ENCODE data around the gene ECEL1.

Gene ECEL1

DNA sequence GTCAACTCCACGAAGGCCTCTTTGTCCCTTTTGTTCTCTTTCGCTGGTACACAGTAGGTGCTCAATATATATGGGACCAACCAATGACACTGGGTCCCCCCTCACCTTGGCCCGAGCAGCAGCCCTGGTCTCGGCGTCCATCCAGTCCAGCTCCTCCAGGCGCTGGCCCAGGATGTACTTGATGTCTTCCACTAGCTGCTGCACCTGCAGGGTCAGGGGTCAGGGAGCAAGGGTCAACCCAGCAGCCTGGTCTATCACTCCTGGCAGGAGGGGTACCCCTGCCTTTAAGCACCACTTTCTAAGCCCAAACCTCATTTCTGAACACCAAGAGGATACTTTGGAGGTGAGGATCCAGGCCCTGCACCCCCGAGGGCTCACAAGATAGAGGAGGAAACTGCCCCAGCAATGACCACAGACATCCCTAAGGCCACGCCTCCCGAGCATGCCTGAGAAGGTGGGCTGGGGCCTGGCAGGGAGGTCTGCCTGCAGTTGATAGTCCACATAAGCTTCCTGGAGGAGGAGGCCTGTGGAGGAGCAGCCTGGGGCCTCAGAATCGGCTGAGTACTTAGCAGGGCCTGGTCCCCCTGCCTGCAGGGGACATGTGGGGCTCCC lies 4.2 kb downstream of the ECEL1 start:
- DNase-seq, result no peak

DNA sequence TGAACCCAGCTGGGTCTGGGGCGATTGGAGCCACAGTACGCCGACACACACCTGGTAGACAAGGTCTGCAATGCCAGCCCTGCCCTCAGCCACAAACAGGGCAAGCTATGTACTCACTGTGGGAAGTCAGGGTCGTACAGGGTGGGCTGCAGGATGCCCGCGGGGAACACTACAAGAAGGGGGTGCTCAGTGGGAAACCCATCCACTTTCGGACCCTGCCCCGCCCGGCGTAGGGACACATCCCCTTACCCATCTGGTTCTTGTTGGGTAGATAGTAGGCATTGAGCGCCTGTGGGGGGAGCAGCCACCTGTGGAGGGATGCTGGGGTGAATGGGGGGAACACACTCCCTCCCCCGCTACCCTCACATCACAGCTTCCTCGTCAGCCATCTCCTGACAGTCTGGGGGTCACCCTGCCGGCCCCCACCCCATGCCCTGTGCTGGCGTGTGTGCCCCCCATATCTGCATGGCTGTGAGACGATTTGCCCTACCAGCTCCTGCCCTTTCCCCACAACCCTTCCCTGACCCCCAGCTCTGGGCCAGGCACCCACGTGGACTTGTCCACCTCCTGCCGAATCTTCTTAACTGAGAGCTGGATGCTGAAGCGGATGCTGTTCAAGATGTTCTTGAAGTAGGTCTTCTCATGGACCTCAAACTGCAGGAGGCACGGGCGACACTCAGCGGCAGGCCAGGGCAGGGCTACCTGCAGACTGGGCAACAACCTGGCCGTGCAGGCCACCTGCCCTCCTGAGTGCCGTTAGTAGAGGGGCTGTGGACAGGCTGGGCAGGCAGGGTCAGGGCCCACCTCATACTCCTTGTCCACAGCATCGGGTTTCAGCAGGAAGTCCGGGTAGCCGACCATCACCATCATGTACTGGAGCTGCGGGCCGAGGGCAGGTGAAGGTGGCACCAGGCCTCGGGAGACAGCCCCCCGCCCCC lies 5.1 kb downstream of the ECEL1 start:
- DNase-seq, result no peak

DNA sequence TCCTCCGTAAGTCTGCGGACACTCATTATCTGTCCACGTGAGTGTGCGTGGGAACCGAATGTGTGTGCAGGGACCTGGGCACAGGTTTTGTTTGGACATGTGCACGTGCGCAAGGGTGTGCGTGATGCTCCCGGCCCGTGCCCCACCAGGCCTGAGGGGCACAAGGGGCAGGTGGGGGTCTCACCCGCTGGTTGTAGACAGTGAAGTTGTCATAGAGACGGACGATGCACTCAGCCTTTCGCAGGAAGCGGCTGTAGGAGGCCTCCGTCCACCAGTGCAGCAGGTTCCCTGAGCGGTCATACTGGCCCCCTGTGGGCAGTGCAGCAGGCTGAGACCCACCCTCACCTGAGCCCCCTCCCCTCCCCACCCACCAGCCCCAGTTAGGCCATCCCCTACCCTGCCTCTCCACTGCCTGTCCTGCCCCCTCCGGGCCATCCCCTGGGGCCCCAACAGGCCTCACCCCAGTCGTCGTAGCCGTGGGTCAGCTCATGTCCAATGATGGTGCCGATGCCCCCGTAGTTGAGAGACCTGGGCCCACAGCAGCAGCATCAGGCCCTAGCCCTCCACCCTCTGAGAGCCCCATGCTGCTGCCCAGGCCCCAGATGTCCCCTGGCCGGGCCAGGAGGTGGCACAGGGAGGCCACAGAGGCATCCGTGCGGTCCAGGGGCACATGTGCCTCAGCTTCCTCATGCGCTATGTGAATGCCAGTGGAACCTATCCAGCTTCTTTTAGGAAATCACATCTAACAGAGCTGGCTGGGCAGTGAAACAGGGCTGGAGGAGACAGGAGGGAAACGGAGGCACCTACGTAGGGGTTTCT lies 6.1 kb downstream of the ECEL1 start:
- no peak for DNase-seq

DNA sequence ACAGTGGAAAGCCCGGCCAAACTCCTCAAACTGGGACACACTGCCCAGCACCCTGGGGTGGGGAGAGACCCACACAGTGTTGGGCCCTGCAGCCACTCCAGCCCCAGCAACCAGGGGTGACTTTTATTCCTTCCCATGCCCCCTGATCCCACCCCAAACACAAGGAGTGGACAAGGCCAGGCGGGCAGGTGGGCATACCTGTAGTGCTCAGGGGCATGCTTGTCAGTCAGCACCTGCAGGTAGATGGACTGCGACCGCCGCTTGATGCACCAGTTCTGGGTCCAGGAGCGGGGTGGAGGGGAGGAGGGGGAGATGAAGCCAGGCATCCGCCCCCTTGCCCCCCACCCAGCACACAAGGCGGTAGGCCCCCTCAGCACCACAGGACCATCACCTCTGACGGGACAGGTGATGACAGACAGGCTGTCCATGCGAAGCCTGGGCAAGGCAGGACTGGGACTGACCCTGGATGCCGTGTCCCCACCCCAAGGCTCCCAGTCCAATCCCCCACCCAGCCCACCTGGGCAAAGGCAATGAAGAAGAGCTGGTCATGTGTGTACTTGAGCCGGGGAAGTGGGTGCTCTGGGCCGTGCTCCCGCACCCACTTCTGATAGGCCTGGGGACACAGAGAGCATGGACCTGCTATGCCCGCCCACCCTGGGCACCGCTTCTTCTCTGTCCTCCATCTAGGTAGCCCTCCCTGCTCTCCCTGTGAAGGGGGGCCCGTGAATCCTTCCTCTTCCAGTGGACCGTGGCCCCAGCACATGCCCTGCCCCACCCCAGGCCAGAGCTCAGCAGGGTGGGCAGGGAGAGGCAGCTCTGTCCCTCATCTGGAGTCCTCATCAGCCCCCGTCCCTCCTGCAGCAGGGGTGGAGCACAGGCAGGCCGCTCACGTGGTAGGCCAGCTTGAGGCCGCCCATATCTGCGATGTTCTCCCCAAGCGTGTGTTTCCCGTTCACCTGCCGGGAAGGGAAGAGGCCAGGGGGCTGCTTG lies 7.1 kb downstream of the ECEL1 start:
- no peak for DNase-seq

DNA sequence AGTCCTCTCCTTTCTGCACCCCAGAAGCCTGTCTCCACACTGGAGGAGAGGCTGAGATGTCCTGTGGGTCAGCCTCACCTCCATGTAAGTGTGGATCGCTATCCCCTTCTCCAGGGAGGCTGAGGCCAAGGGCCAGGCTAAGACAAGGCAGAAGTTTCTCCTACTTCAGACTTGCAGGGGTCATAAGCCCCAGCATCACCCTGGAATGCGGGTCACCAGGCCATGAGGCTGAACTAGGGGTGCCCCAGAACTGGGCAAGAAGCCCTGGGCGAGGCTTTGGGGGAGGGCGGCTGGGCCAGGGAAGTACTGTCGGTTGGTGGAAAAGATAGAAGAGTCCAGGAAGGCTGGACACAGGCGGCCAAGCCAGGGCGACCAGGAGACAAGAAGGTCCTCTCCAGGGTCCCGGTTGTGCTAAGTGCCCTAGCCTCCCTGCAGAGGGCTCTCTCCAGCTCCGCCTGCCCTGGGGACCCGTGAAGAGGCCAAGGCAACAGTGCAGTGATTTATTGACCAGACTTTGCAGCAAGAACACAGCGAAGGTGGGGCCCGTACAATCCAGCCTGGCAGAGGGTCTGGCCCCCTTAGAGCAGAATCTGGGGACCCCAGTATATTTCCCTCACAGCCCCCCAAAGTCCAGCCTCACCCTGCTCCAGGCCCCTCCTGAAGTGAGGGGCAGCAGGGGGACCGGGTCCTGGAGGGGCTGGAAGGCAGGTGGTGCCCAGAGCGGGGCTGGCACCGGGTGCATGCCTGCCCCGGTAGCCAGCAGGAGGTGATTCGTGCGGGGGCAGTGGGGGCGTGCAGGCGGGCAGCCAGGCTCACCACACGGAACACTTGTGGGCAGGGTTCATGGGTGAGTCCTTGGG lies 8.1 kb downstream of the ECEL1 start:
- no peak for DNase-seq

DNA sequence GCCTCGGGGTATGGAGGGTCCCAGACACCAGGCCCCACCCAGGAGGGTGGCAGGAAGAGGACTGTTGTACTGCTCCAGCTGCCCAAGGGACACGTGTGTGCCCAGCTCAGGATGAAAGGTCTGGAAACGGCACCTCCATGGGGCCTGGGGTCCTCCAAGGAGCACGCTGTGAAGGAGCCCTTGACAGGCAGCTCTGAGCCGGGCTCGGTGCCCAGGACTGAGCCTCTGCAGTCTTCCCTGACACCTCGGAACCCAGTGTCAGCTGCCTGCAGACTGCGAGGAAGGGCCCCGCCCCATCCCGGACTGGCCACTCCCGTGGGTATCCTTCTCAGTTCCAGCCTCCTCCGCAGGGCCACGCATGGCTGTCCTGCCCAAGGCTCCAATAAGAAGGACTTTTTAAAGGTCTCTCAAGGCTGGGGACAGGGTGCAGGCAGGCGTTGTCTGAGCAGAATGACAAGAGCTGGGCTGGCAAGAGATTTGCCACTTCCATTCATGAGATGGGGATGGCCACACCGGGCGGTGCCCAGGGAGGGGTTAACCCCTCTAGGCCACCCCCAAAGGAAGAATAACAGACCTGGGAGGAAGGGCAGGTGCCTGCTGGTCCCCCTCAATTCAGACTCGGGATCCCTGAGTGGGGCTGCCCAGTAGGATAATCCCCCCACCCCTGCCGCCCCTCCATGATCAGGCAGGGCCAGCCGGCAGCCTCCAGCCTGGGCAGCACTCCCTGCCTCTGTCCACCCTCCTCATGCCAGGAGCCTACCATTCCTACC lies 8.9 kb downstream of the ECEL1 start:
- no peak for DNase-seq

DNA sequence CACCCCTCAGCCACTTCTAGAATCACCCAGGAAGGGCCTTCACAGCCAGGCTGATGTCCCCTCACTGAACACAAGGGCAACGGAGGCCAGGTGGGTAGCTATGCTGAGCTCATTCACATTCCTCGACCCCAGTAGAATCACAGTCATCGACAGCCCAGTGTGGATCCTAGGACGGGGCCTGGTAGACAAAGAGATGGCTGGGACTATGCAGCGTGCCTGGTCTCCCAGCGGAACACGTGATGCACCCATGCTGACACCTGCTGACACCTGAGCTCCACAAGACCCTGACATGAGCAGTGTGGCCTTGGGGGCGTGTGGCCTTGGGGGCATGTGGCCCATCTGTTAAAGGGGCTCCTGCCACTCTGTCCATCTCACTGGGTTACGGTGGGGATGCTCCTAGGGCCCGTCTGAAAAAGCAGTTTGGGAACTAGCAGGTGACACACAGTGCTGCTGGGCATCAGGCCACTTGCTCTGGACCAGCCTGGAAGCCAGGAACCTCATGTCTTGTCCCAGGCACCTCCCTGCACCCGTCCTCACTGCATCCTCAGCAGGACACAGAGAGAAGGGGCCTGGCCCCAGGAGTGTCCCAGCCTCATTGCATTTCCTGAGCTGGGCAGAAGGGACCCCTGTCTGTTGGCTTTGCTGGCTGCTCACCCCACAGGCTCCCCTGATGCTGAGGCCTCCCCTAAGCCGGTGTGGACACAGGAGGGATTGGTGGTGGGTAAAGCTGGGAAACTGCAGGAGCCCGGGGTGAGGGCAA lies 9.7 kb downstream of the ECEL1 start:
- no peak for DNase-seq

DNA sequence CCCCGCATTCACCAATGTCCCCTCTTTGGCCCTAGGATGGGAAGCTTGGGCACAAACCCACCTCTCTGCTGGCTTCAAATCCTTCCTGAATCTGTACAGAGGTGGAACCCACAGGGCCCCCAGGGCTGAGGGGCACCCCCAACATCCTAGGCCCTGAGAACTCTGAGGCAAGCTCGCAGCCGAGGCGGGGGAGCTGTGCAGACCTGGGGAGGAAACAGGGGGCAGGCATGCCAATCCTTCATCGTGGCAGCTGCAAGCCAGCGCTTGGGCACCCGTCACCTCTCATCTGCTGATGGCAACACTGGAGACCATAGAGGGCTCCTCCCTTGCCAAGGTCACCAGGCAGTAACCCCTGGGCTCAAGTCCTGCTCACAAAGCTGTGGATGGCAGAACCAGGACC lies 10.8 kb downstream of the ECEL1 start:
- no peak for DNase-seq

DNA sequence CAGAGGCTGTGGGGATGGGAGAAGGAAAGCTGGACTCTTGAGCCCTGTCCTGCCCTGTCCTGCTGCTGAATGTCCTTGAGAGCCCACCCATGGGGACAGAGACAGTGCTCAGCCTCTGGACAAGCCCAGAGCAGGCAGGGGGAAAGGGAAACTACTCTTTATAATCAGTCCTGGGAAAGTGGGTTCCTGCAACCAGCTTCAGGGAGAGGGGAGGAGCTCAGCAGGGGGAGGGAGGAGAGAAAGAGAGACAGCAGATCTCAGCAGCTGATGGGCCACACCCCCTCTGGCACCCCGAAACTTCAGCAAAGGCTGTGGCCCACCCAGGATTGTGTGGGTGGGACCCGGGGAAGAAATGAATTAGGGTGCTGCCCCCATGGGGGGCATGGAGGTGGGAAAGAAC lies 11.6 kb downstream of the ECEL1 start:
- DNase-seq, result no peak

DNA sequence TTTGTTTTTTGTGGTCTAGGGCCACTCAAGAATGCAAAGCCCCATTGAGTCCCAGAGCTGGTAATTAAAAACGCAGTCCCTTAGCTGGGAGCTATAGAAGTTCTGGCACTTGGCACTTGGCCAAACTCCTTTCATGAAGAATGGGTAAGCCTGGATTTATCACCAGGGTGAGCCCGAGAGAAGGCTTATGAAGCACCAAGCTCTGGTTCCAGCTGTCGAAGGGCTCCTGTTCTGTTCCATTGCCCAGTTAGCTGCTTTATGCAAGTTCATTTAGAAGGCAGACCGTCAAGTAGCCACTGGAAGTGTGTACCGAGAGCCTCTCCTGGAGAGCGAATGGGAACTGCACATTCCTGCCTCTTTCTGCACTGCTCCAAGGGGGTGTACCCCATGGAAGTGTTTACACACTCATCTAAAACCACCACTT lies 14.2 kb downstream of the ECEL1 start:
- DNase-seq, result no peak

DNA sequence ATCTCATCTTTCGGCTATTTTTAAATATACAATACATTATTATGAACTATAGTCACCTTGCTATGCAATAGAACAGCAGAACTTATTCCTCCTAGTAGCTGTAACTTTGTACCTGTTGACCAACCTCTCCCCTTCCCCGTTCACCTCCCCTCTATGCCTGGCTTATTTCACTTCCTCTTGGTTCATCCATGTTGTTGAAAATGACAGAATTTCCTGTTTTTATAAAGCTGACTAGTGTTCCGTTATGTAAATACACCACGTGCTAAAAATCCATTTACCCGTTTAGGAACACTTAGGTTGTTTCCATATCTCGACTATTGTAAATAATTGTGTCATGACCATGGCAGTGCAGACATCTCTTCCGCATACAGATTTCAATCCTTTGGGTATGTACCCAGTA lies 21.4 kb downstream of the ECEL1 start:
- DNase-seq, result no peak

DNA sequence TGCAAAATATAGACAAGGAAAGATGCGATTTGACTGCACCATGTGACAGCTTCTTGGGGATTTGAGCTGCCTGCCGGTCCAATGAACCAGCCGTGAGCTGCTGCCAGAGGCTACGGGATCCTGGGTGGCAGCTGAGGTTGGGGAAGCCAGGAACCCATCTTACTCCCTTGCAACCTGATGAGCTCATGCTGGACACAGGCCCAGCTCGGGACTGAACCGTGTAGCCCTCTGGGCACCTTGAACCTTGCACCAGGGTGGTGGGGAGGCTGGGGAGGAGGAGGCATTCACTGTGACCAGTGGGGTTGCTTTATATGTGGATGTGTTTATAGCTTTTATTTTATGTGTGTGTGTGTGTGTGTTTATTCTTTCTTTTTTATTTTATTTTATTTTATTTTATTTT lies 22.6 kb downstream of the ECEL1 start:
- no peak for DNase-seq

DNA sequence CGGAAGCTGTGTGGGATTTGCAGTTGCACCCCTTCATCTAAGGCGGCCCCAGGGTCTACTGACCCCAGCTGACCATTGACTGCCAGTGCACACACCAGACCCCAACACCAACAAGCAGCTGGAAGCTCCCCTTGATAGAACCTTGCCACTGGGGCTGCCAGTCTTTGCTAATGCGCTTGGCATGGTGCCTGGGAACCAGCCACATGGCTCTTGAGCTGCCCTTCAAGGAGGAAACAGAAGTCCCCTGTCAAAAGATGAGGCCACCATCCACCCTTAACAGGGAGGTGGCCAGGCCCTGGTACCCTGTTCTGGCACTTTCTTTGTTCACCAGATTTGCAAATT lies 23.1 kb downstream of the ECEL1 start:
- DNase-seq, result no peak

DNA sequence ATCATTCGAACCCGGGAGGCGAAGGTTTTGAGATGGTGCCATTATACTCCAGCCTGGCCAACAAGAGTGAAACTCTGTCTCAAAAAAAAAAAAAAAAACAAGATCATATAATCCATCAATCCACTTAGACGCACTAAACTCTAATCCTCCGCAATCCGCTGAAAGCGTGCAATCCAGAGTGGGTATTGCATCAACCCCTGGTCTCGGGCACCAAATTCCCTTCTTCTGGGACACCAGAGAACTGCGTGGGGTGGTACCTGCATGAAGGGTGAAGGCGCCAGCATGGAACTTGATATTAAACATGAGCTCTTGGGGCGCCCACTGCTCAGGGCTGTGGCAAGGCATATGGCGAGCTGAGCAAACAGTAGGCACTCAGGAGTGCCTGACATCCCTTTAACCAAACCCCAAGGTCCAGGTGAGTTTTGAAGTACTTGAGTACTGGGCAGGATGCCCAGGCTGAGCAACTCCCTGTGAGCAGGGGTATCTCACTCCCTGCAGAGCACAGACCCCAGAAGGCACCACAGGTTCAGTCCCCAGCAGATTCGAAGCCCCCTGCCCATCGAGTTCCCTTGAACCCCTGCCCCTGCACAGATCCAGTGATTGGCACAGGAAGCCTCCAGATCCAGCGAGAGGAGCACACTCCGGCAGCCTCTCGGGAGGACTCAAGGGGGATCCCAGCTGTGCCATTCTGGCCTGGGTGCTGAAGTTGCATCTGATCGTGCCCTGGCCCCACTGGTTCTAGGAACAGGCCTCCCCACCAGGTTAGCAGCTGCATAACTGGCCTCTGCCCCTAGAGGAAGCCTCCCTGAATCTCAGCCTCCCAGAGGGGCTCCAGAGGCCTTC lies 23.7 kb downstream of the ECEL1 start:
- no peak for DNase-seq

DNA sequence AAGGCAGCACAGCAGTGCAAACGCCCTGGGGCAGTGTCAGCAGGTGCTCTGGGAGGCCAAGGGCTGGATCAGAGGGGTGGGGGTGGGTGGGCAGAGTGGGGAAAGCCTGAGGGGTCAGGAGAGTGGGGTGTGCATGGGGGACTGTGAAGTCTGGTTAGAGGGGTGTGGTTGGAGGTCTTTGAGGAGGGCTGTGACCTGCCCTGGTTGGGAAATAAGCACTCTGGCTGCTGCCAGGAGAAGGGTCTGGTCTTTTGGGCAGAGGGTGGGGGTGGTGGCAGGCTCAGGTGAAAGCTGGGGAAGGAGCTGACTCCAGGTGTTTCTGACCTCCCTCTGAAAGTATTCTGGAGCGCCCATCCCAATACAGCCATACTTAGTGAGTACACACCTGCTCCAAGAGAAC lies 27.5 kb downstream of the ECEL1 start:
- no peak for DNase-seq

DNA sequence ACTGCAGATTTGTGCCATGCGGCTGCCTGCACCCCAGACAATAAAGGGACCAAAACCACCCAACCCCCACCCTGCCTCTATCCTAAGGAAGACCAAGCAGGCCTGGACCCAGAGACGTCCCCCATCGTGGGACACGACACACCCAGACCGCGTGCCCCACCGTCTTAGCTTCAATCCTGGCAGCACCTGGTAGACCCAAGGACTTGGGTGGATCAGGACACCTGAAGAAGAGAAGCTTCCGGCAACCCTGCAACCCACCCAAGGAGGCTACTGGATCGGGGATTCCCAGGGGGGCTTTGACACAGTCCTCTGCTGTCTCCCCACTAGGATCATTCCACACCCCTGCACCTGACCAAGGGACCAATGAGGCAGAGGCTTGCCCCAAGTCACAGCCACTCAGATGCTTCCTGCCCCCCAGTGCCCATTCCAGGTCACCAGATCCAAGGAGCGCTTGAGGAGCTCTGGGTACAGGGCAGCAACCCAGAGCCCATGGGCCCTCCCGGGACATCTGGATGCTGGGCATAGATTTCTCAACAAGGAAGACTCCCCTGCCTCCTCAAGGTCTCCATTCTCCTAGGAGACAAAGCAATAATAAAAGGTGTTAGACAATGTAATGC lies 28.1 kb downstream of the ECEL1 start:
- DNase-seq, result no peak

DNA sequence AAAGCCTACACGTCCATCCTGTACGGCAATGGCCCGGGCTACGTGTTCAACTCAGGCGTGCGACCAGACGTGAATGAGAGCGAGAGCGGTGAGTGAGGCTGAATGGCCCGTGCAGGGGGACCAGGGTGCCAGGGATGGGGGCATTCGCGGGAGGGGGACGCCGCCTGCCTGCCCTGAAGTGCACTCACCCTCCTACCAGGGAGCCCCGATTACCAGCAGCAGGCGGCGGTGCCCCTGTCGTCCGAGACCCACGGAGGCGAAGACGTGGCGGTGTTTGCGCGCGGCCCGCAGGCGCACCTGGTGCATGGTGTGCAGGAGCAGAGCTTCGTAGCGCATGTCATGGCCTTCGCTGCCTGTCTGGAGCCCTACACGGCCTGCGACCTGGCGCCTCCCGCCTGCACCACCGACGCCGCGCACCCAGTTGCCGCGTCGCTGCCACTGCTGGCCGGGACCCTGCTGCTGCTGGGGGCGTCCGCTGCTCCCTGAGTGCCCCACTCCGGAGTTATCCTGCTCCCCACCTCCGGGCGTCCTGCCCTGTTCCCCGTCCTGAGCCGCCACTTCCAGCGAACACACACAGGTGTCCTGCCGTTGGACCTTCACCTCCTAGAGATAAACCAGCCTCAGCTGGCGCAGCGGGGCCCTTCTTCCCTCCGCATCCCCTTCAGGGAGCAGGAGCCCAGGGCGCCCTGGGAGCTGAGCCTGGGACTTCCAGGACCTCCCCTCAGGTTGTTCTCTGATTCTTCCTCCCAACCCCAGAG lies 28.8 kb downstream of the ECEL1 start:
- DNase-seq, result no peak
